ENCODE measurements around the gene VPS4B. TPM values are rescaled to one million over a fixed set of nuclear protein-coding genes. Genes with fewer than 3 reads are reported as not detected.

Gene VPS4B
- total and polyA plus RNA-seq, 3 donors from 2014 or later = 25.6 to 36.0 (median 30.9) TPM

DNA sequence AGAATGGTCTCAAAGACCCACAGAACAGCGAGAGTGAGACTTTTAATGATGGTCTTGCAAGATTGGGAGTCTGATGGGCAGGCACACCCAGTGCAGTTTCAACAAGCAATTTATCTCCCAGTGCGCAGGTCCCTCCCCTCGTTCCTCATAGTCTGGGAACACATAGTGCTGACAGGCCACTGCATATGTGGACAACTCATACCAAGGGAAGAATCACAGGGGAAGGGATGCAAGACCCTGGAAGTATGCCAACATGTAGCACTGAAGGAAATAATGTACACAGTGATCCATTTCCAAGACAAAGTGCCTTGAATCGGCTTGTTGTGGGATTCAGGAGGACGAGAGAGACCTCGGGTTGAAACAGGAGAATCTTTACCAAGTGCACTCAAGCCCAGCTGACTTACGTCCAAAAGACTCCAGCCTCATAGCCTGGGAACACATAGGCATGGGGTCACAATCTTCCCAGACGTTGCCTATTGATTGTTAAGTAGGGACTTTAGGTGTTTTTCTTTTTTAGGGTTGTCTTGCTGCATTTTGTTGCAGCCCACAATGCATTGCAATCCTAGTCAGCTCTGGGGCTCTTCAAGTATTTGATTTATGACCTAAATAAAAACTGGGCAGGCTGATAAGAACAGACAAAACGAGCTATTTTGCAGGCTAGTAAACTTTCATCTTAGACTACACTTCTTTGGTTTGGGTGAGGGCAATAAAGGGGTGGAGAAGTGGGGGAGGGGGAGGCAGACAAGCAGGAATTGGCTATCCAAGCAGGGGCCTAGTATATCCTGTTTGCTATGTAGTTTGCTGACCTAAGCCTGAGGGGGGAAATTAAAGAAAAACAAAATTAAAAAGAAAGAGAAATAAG lies 29.8 kb upstream of the VPS4B start:
- Histone ChIP-seq H3K4me3 (no peak overlapping the region), H3K9me3 (no peaks in the 10 kb centered on the region), H3K27ac (peak overlapping the region; percentile 53 to 71), H3K36me3 (ENCODE audit: low read depth, missing control alignments) (no peaks in the 10 kb centered on the region), H3K4me1 (peaks cover 39% of the 10 kb centered on the region), H3K27me3 (no peaks in the 10 kb centered on the region)
- intact Hi-C loops (cut with DNase I; ENCODE audit: low total_unique reads) = no loop called here
- TF ChIP-seq CTCF (IDR thresholded peaks at IDR 0.05) = no peak
- TF ChIP-seq POLR2A (IDR thresholded peaks at IDR 0.05) = no peak
- DNase-seq = peak; percentile 79
- WGBS, 2 donors = 22 to 39% methylated on average over 9 of the region's 9 CpGs

DNA sequence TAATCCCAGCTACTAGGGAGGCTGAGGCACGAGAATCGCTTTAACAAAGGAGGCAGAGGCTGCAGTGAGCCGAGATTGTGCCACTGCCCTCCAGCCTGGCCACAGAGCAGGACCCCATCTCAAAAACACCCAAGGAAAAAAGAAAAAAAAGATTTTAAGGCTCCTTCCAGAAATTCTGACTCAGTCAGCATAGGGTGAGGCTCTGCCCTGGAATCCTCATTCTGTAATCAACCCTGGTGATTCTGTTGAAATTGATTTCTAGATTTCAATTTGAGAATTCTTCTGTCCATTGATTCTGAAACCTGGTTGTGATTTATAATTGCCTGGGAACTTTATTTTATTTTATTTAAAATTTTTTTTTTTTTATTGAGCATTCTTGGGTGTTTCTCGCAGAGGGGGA lies 27.1 kb upstream of the VPS4B start:
- 74 to 79% methylated on average over 4 of the region's 4 CpGs for WGBS, 2 donors

DNA sequence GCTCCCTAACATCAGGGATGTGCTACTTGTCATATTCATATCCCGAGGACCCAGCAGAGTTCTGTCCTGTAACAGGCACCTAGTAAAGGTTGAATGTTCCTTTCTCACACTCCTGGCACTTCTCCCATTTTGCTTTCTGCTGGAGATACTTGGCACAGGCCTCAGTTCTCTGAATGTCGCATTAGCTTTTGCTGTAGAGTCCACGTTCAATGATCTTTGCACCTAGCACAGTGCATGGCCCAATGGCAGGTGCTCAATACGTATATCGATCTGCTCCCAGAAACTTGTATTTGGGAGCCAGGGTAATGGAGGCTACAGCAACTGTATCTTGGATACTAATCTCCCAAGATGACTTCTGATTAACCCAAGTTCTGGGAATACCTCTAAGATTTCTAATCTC lies 24.8 kb upstream of the VPS4B start:
- Histone ChIP-seq H3K27me3 (no peaks in the 10 kb centered on the region), H3K9me3 (no peaks in the 10 kb centered on the region), H3K36me3 (ENCODE audit: low read depth, missing control alignments) (no peaks in the 10 kb centered on the region), H3K27ac (no peak overlapping the region), H3K4me3 (no peak overlapping the region), H3K4me1 (peaks cover 9% of the 10 kb centered on the region)
- TF ChIP-seq POLR2A (IDR thresholded peaks at IDR 0.05) = no peak
- TF ChIP-seq CTCF (IDR thresholded peaks at IDR 0.05) = no peak
- WGBS, 2 donors = 76 to 86% methylated on average over 4 to 5 of the region's 5 CpGs
- DNase-seq = no peak
- intact Hi-C loops (cut with DNase I; ENCODE audit: low total_unique reads) = no loop called here

More for the DNA sequence above, 27.1 kb upstream of the VPS4B start:
- Histone ChIP-seq H3K4me3 (no peak overlapping the region), H3K36me3 (ENCODE audit: low read depth, missing control alignments) (no peaks in the 10 kb centered on the region), H3K27me3 (no peaks in the 10 kb centered on the region), H3K27ac (no peak overlapping the region), H3K9me3 (no peaks in the 10 kb centered on the region), H3K4me1 (peaks cover 32% of the 10 kb centered on the region)
- TF ChIP-seq POLR2A (IDR thresholded peaks at IDR 0.05) (no peak), CTCF (IDR thresholded peaks at IDR 0.05) (no peak)
- no peak for DNase-seq
- intact Hi-C loops (cut with DNase I; ENCODE audit: low total_unique reads) = no loop called here

DNA sequence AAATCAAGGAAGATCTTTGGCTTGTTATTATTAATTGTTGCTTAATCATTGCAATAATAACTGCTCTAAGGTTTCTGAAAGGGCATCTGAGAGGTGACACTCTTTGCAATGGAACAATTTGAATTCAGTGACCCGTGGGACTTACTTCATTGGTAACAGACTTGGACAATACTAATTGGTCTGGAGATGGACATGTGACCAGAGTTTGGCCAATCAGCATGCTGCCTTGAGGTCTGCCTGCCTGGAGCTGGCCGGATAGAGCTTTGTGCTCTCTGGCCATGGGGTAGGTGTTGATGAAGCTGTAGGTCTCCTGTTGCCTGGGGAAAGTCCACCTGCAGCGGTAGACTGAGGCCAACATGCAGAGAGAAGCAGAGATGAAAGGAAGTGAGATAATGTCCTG lies 24.0 kb upstream of the VPS4B start:
- WGBS, 2 donors = 74 to 82% methylated on average over 3 of the region's 3 CpGs

More for the DNA sequence above, 24.0 kb upstream of the VPS4B start:
- no peak overlapping the region for H3K27ac ChIP-seq
- peak; percentile 51 for DNase-seq
- intact Hi-C loops (cut with DNase I; ENCODE audit: low total_unique reads) = no loop called here
- no peak for TF ChIP-seq POLR2A (IDR thresholded peaks at IDR 0.05)
- no peak for TF ChIP-seq CTCF (IDR thresholded peaks at IDR 0.05)
- H3K36me3 ChIP-seq (ENCODE audit: low read depth, missing control alignments) = no peaks in the 10 kb centered on the region
- no peaks in the 10 kb centered on the region for H3K27me3 ChIP-seq
- H3K4me1 ChIP-seq = peaks cover under 1% of the 10 kb centered on the region
- no peaks in the 10 kb centered on the region for H3K9me3 ChIP-seq
- H3K4me3 ChIP-seq = no peak overlapping the region

Data from testis (tissue), 3 donors.